HG03575 (cell line): ENCODE measurements around the gene NF1.
"Not testable (repeated sequence)": the region's sequence is repeated elsewhere in the genome, so short reads cannot be mapped to it uniquely, and the experiment has no call there.

Experiments
- ATAC-seq: cut with Tn5 transposase; IDR thresholded peaks from one replicate; pipeline ENCODE4 v1.9.1; 2021; ENCODE audit not compliant: unreplicated experiment, insufficient number of reproducible peaks, low FRiP score; ENCODE audit errors: extremely low read depth

NF1 gene

DNA sequence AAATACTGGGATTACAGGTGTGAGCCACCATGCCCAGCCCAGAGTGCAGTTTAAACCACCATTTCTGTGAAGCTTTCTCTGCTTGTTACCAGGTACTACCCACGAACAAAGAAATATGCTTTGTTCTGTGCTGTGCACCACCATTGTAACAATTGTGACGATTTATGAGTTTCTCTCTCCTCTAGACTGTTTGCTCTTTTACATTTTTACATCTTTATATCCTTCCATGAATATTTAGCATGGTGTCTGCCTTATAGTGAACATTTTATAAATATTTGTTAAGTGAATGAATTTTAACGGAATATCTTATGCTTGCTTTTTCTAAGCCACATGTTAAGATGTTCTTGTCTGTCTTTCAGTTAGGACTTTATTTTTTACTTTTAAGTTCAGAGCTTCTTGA, 141.9 kb downstream of the NF1 start:
- ATAC-seq = no peak

DNA sequence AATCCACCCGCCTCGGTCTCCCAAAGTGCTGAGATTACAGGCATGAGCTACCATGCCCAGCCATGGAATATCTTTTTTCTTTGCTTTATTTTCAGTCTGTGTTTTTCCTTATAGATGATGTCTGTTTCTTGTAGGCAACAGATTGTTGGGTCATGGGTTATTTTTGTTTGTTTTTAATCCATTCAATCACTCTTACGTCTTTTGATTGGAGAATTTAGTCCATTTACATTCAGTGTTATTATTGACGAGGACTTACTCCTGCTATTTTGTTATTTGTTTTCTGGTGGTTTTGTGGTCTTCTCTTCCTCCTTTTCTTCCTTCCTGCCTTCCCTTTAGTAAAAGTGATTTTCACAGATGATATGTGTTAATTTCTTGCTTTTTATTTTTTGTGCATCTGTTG, 146.3 kb downstream of the NF1 start:
- ATAC-seq = no peak

- ATAC-seq = no peak
Measured at GRCh38 chr17:31248986-31249834, 154.4 kb downstream of the NF1 start.

GRCh38 chr17:31249835-31250141, 155.0 kb downstream of the NF1 start:
- ATAC-seq = no peak

- no peak for ATAC-seq
Measured at GRCh38 chr17:31250229-31250628, 155.5 kb downstream of the NF1 start.

GRCh38 chr17:31251105-31251969, 156.6 kb downstream of the NF1 start:
- ATAC-seq = no peak

GRCh38 chr17:31251970-31252328, 157.2 kb downstream of the NF1 start:
- no peak for ATAC-seq

DNA sequence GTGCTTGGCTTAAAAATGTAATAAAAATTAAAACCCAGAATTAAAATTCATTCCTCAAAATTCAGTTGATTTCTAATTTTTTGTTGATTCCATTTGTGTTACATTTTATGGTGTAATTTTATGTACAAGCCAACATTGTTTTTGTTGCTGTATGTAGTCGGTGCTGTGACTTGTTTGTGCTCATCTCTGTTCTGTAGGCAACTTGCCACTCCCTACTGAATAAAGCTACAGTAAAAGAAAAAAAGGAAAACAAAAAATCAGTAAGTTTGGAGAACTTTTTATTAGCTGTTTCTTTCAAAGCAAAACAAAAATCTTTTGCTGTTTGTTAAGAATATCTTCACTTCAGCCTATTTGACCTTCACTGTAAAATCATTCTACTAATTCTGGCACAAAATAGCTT, 158.0 kb downstream of the NF1 start:
- no peak for ATAC-seq

- ATAC-seq = no peak
Measured at GRCh38 chr17:31254654-31255053, 159.9 kb downstream of the NF1 start.

GRCh38 chr17:31256936-31257335, 162.2 kb downstream of the NF1 start:
- ATAC-seq = no peak

DNA sequence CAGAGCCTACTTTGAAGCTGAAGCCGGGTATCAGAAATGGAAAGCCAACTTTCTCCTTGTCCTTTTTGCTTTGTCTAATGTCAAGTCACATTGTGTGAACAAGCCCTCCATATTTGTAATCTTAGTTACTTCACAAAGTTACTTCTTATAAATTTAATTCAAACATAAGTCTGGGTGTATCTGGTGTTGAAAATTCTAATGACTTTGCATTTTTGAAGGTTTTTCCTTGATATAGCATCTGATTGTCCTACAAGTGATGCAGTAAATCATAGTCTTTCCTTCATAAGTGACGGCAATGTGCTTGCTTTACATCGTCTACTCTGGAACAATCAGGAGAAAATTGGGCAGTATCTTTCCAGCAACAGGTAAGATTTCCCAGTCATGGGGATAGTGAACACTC, 165.4 kb downstream of the NF1 start:
- ATAC-seq = no peak

DNA sequence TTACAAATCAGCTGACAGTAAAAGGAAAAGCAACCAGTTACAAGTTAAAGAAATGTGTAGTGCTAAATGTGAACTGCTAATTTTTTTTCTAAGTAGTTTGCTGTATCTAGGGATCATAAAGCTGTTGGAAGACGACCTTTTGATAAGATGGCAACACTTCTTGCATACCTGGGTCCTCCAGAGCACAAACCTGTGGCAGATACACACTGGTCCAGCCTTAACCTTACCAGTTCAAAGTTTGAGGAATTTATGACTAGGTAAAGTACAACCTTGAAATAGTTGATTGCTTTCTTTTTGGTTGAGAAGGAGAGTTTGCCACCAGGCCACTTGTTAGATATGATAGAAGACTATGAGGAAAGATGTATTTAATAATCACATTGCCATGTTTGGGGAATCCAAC, 166.8 kb downstream of the NF1 start:
- no peak for ATAC-seq

DNA sequence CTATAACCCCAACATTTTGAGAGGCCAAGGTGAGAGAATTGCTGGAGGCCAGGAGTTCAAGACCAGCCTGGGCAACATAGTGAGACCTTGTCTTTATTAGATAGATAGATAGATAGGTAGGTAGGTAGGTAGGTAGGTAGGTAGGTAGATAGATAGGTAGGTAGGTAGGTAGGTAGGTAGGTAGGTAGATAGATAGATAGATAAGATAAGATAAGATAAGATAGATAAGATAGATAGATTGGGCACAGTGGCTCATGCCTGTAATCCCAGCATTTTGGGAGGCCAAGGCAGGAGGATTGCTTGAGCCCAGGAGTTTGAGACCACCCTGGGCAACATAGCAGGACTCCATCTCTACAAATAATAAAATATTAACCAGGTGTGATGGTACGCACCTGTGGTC, 168.1 kb downstream of the NF1 start:
- not testable (repeated sequence) for ATAC-seq

- ATAC-seq = no peak
Measured at GRCh38 chr17:31266042-31266441, 171.3 kb downstream of the NF1 start.

- no peak for ATAC-seq
Measured at GRCh38 chr17:31269036-31269577, 174.3 kb downstream of the NF1 start.

- ATAC-seq = no peak
Measured at GRCh38 chr17:31269578-31269983, 174.8 kb downstream of the NF1 start.

DNA sequence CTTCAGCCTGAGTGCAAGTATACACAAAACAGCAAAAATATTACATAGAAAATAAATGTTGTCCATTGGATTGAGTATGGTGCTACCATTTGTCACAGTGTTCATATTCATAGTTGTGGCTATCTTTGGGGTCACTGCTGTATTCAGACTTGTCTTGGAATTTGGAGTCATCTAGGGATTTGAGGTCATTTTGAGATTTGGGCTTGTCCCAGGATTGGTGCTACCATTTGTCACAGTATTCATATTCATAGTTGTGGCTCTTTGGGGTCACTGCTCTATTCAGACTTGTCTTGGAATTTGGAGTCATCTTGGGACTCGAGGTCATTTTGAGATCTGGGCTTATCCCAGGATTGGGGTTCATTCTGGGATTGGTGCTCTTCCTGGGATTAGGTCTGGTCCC, 177.5 kb downstream of the NF1 start:
- no peak for ATAC-seq

- no peak for ATAC-seq
Measured at GRCh38 chr17:31272803-31273202, 178.0 kb downstream of the NF1 start.

DNA sequence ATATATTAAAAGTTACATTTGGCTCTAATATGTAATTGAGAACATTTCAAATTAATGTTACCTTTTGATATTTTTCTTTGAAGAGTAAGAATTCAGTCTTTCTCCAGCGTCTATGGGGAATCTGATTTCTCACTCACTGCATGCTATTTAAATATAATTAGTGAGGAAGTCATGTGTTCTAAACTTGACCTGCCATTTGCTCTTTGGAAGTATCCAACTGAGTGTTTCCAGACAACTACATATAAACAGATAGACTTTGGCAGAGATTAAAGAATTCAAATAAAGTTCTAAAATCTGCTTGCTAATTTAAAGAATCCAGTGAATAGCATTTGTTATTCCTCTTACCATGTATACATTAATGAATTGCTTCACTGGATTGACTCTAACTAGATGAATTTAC, 178.7 kb downstream of the NF1 start:
- ATAC-seq = no peak

GRCh38 chr17:31274252-31274651, 179.5 kb downstream of the NF1 start:
- no peak for ATAC-seq
